Measurements from ENCODE around the gene ESPL1. TPM values are rescaled to one million over a fixed set of nuclear protein-coding genes. Genes with fewer than 3 reads are reported as not detected.
A peak's percentile ranks its signal among the peaks of the same experiment; 100 is the strongest.

Gene ESPL1
- total RNA-seq, 1 experiment from 2014 or later = 14.8 TPM

DNA sequence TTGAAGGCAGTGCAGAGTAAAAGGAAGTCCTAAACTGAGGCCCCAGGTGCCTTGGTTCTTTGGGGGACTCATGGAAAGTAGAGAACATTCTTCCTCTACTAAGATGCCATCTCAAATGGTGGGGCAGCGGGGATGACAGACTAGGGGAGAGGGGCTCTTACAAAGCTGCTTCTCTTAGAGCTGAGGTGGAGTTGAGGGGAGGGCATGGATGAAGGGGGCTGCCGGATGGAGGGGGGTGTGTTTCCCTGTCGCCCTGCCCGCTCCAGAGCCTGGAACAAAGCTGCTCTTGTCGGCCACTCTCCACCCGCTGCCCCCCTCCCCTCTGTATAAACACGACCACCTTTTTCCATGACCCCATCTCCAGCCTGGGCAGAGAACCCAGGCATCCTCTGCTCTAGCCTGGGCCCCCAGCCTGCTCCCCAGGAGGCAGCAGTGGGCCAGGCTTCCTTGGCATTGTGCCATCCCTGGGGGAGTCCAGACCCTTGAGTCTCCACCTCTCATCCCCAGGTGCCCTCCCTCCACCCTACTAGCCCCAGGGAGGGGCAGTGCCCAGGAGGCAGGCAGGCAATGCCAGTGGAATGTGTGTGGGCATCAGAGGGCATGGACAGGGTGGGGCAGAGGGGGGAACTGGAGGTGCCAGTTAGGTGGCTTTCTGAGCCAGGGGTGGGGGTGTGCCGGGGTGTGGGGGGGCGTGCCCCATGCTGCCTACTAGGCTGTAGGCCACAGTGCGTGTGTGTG, 37.8 kb upstream of the ESPL1 start:
- no peak for DNase-seq (ENCODE audit: low read depth)

DNA sequence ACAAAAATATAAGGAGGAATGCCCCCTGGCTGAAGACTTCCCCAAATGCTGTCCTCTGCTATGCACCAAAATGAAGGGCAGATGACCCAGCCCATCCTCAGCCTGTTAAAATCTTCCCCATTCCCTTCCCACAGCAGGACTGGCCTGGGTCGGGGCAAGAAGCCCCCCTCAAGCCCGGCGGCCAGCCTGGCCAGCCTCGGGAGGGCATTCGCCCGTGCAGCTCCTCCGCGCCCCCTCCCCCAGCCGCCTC, 36.5 kb upstream of the ESPL1 start:
- no peak for DNase-seq (ENCODE audit: low read depth)

DNA sequence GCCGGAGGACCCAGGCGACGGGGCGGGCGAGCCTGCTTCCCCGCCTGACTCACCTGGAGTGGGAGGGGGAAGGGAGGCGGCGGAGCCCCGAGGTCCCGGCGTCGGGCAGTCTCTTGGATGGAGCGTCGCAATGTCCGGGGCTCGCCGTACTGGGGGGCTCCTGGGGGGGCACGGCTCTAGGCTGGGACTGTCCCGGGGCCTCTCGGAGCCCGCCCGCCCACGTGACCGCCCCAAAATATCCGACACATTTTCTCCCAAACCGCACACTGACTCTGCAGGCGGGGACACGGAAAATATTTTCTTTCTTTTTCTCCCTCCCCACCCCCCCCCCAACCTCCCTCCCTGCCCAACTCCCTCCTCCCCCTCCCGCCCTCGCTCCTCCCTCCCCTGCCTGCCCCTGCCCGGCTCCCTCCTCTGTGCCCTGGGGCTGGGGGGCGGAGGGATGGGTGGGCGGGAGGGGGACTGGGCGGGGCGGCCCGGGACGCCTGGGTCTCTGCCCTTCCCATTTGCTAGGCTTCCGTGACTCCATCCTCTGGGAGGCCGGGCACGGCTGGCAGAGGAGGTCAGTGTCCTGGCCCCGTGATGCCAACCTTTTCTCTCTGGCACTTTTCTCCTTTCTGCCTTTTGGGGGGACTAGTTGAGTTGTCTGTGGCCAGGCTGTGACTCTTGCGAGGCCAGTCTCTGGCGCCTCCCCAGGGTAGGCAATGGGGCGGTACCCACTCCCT, 36.0 kb upstream of the ESPL1 start, which contains the start of gene RARG:
Gene RARG, minus strand, starts transcription at position 289 of the 725 bp plus-strand sequence. CDS start 4,664 bp downstream, outside the sequence.
- DNase-seq (ENCODE audit: low read depth) = peak; percentile 71

DNA sequence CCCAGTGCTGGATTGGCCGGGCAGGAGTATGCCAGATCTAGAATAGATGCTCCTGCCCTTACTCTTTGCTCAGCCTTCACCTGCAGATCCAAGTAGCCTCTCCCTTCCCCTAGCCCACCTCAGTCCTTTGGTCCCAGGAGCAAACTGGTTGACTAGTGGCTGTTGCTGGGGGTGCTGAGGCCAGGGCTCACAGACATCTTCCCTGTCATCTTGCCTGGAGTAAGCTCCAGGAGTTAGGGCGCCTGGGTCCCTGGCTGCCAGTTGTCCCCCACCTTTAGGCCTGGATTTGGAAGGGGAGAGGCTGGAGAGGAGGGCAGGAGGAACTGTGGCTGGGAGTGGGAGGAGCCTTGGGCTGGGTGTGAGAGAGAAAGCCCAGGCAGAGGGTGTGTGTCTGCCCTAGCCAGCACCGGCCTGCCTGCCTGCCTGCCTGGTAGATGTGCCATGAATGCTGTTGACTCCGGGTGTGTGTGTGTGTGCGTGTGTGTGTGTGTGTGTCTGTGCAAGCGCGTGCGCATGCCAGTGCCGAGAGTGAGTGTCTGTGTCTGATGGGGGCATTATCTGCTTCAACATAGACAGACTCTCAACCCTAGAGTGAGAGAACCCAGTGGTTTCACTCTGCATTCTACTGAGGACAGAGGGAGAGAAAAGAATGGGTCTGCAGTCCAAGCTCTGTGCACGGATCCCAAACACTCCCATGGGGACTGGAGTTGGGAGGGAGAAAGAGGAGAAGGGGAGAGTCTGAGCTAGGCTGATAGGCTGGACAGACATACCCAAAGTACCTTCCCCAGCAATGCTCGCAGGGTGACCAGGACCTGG, 35.2 kb upstream of the ESPL1 start:
- DNase-seq (ENCODE audit: low read depth) = peak; percentile 31

DNA sequence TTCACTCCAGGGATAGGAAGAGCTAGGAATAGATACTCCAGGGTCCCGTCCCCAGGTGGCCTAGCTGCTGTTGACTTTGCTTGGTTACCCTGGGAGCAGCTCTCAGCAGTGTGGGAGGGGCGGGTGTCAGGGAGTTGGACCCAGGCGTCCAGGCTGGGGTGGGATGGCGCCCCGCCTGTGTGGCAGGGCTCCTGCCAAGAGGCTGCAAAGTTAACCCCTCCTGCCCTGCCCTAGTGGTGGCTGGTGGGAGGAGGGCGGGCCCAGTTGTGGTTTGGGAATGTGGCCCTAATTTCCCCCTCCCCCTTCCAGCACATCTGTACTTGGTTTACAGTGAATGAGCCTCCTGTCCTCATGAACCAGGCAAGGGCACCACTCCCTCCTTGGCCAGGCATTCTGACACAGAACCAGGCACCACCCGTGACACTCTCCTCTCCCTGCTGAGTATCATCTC, 34.4 kb upstream of the ESPL1 start:
- DNase-seq (ENCODE audit: low read depth) = no peak

DNA sequence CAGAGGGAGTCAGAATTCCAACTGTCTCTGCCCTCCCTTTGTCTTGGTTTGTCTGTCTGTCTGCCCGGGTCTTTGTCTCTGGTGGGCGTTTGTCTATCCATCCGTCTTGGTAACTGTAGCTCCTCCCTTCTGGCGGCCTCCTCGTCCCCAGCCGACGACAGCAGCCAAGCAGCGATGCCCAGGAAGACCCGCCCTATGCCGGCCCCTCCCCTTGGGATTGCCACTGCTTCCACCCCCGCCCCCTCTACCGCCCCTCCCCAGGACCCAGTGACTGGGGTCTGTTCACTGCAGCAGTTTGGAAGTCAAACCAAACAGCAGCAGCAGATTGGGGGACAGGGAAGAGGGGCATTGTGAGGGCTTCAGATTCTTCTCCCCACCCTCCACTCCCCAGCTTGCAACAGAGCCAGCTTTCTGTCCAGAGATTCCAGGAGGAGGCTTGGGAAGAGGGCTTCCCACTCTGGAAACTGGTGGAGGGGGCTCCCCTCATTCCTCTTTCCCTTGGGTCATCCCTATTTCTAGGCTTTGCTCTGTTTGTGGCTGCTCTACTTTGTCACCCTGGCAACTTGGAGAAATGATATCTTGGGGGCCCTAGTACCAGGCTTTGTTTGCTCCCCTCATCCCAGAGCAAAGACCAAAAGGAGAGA, 33.7 kb upstream of the ESPL1 start:
- no peak for DNase-seq (ENCODE audit: low read depth)

DNA sequence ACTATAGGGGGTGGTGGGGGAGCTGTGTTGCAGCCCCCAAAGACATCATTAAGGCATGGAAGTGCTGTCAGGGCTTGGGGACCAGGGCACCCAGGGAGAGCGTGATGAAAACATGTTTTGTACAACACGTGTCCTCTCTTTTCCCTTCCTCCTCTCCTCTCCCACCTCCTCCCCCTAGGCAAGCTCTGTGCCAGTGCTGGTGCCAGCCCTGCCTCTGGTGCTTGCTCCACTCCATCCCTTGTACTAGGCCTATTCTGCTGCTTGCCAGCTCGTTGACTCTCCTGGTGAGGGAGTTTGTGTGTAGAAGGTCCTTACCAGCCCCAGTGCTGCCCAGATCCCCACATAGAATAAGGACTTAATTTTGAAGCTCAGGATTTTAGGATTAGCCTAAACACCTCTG, 32.9 kb upstream of the ESPL1 start:
- no peak for DNase-seq (ENCODE audit: low read depth)

DNA sequence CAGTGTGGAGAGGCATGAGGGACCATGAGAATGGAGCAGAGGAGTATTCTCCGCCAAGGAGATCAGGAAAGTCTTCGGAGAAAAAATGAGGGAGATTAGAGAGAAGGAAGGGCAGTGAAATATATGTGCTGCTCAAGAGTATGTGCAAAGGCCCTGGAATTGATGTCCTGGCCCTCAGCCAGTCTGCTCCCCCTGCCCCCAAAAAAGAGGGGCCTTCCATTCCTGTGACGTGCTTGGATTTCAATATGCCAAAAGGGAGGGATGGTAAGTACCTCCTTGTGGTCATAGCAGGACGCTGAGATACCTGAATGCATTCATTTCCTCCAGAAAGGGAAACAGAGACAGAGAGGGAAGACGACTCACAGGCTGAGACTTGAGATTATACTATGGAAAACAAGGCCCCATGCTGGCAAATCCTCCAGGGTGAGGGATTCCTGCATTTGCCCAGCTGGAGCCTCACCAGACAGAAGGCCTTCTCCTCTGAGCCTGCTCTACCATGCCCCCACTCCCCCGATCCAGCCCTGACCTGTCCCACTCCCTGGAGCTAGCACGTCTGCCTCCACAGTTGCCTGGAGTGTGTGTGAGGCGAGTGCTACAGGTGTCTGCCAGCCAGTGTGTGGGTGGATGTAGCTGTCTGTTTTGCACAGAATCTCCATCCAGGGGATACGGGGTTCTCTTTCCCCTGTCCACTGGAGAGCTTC, 32.2 kb upstream of the ESPL1 start:
- DNase-seq (ENCODE audit: low read depth) = no peak

DNA sequence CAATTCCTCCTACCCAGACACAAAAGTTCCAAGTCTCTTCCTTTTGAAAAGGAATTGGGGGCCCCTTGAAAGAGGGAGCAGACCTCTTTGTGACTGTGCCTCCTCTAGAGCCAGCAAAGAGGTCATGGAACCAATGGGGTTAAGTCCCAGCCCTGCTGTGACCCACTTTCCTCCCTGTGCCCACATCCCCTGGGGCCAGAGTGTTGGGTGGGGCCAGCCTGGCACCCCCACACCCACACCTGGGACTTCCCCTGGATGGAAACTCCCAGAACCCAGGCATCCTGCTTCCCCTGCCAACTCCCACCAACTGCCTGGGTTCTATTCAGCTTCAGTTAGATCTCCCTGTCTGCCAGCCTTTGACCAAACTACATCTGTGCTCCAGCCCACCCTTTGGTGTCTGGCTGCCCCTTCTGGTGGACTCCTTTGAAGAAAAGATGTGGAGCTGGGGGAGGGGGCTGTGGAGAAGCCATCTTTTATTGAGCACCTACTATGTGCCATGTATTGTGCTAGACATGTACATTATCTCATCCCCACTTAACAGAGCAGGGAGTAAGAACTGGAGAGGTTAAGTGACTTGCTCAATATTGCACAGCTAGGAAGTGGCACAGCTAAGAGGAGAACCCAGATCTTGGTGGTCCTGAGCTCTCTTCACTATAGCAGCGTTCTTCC, 31.5 kb upstream of the ESPL1 start:
- DNase-seq (ENCODE audit: low read depth) = no peak

DNA sequence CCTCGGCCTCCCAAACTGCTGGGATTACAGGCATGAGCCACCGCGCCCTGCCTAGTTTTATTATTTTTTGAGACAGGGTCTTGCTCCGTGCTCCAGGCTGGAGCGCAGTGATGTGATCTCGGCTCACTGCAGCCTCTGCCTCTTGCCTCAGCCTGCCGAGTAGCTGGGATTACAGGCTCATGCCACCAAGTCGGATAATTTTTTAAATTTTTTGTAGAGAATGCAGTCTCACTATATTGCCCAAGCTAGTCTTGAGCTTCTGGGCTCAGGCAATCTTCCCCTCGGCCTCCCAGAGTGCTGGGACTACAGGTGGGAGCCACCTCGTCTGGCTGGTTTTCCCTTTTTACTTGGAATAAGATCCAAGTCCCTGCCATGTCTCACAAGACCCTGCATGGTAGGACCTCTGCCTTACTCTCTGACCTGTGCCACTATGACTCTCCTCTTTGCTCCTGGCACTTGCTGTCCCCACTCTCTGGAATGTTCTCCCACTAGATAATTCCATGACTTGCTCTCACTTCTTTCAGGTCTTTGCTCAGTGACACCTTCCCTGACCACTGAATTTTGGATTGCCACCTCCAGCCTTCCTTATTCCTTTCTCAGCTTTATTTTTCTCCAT, 28.3 kb upstream of the ESPL1 start:
- no peak for DNase-seq (ENCODE audit: low read depth)

DNA sequence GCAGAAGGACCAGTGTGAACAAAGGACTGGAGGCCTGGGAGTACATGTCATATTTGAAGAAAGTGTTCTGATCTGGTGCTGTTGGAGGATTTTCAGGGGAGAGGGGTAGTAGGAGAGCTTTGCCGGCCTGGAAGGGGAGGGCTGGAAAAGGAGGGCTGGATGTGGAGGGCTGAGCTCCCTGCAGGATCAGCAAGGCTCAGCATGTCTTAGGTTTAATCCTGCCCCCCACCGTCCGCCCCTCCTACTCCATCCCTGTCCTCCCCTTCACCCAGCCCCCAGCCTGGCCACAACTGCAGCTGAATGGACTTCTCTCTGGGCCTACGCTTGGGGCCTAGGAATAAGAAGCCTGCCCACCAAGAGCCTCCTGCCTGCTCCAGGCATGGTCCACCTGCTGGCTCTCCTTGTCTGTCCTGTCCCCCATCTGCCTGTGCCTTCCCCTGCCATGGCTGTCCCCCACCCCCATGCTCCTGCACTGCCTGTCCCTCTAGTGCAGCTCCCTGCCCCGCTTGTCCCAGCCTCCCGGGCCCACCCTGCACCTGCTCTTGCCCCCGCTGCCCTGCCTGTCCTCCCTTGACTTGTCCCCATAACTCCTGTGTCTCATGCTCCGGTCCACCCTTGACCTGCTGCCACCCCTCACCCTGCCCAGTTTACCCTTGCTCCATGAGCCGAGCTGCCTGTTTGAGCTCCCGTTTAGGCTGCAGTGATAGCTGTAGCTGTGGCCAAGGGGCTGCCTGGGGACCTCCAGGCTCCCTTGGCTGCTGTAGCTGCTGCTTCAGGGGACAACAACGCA, 26.3 kb upstream of the ESPL1 start:
- no peak for DNase-seq (ENCODE audit: low read depth)

DNA sequence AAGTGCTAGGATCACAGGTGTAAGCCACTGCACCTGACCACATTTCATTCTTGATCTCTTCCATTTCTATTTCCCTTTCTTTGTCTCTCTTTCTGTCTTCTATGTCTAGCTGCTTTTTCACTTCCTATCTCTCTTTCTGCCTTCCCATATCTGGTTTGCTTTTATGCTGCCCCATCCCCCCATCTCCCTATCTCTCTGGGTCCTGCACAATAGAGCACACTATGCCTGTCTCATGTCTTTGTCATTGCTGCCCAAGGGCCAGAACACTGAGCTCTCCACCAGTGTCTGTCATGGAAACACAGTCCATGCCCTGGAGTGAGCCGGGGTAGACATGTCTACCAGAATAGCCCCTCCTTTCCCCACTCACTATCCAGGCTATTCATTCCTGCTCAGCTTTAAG, 23.8 kb upstream of the ESPL1 start:
- DNase-seq (ENCODE audit: low read depth) = no peak

DNA sequence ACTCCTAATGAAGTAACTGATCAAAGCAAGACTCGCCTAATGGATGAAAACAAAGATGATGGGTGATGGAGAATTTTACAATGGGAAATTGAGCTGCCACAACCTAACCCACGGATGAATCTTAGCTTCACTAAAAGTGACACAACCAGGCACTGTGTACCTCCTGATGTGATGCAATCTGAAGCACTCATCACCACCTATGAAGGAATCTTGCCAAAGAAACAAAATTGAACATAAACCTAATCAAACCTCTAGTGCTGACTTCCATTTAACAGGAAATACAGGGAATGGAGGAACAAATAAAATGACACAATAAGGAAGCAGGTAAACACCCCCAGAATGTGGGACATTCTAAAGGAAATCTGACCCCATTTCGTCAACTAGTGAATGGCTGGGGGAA, 22.8 kb upstream of the ESPL1 start:
- no peak for DNase-seq (ENCODE audit: low read depth)

DNA sequence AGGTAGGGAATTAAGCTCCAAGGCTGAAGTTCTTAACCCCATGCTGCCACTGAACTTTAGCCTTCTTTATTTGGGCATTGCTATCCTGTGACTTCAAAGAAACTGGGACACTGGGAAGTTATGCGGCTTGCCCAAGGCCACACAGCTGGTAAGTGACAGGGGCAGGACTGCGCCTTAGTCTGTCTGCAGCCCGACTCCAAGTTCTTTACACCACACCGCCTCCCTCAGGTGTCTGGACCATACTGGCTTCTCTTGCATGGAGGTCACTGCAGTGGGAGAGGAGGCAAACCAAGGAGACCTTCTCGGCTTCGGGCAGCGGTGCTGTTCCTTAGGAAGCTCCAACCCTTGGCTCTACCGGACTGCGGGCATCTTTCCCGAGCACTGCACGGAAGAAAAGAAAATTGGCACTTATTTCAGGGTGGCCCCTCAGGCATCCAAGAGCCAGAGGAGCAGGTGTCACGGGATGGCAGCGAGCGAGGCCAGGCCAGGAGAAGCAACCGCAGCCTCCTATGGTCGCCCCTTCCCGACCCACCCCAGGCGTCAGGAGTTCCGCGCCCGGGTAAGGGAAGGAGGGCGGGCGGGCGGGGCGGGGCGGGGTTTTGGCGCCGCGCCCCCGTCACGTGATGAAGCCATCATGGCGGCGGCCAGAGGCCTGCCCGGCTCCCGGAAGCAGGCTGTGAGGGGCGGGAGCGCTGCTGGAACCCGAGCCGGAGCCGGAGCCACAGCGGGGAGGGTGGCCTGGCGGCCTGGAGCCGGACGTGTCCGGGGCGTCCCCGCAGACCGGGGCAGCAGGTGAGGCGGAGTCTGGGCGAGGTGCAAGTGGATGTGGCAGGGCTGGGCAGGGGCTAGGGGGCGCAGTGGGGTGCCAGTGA, 16.4 kb upstream of the ESPL1 start:
- peak; percentile 63 for DNase-seq (ENCODE audit: low read depth)

DNA sequence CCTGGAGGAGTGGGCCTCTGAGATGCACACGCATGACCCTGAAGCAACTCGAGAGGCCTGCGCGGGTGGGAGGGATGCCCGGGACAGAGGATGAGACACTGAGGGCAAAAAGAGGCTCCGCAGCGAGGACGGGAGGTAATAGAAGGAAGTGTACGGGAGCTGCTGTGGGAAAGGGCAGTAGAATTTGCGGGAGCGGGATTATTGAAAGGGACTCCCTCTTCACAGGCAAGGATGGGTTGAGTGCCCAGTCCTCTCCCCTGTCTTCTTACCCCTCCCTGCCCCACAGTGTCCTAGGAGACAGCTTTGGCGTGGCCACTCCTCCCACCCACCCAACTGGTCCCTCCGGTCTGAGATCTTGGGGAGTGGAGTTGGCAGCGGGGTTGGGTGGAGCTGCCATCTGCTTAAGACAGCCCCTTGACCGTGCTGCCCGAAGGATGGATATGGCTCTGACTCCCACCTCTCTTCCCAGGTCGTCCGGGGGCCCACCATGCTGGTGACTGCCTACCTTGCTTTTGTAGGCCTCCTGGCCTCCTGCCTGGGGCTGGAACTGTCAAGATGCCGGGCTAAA, 15.7 kb upstream of the ESPL1 start:
- peak; percentile 27 for DNase-seq (ENCODE audit: low read depth)

DNA sequence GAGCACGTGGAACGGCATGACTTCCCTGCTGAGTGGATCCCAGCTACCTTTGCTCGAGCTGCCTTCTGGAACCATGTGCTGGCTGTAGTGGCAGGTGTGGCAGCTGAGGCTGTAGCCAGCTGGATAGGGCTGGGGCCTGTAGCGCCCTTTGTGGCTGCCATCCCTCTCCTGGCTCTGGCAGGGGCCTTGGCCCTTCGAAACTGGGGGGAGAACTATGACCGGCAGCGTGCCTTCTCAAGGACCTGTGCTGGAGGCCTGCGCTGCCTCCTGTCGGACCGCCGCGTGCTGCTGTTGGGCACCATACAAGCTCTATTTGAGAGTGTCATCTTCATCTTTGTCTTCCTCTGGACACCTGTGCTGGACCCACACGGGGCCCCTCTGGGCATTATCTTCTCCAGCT, 14.8 kb upstream of the ESPL1 start:
- no peak for DNase-seq (ENCODE audit: low read depth)

DNA sequence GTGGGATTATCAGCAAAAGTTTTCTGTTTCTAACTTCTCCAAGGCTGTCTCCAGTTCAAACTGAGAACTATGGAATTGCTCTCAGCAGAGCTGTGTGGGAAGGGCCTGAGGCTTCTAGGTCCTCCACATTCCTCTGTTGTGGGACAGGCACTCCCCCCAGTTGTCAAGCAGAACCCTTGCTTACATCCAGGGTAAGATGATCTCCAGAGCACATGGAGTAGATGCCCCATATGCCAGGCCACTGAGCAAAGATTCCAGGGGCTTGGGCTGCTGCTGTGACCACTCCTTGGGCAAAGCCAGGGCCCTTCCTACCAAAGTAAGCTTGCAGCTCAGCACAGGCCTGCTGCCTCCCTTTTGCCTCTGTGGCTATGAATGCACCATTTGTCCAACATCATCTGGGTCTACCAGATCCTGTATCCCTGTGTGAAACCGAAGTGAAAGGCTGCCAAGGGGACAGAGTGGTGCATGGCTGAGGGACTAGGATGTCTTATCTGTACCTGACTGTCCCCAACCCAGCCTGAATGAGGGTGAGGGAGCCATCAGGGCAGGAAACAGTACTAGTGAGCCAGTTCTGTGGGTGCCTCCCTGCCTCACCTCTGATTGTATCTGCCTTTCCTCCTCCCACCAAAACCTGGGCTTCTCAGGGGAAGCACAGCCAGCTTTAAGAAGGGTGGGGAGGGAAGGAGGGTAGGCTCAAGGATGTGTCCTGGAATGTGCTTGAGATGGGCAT, 13.1 kb upstream of the ESPL1 start:
- DNase-seq (ENCODE audit: low read depth) = no peak

Data from LHCN-M2 (cell line).